Neural crest cell (in vitro differentiated cells): ENCODE data around the gene DBH. TPM values are rescaled to one million over a fixed set of nuclear protein-coding genes. Genes with fewer than 3 reads are reported as not detected.

Source experiments
- DNase-seq: peaks from one replicate; pipeline ENCODE4 v3.0.0; 2021; ENCODE audit warnings: low read depth, mixed read lengths, low spot score
- H3K27ac Mint-ChIP-seq: one replicate; pipeline ENCODE4 v1.8.0; 2021; ENCODE audit warnings: mild to moderate bottlenecking, mixed read lengths; ENCODE audit not compliant: unreplicated experiment
- H3K27me3 Mint-ChIP-seq: 2 replicates; pipeline ENCODE4 v1.8.0; 2021; ENCODE audit warnings: low read depth, mild to moderate bottlenecking, mixed read lengths
- H3K36me3 Mint-ChIP-seq: 2 replicates; pipeline ENCODE4 v1.8.0; 2021; ENCODE audit warnings: low read depth, mild to moderate bottlenecking, mixed read lengths
- H3K4me1 Mint-ChIP-seq: 2 replicates; pipeline ENCODE4 v1.8.0; 2021; ENCODE audit warnings: mixed read lengths
- H3K4me3 Mint-ChIP-seq: one replicate; pipeline ENCODE4 v1.8.0; 2021; ENCODE audit warnings: mild to moderate bottlenecking, mixed read lengths
- H3K9me3 Mint-ChIP-seq: 2 replicates; pipeline ENCODE4 v1.8.0; 2021; ENCODE audit warnings: mixed read lengths
- CTCF ChIP-seq: fragments of 200-600 bp; sonication (generic); conservative IDR thresholded peaks from 2 replicates; pipeline ENCODE4 v1.5.0; 2021; ENCODE audit warnings: antibody characterized with exemption, mild to moderate bottlenecking
- total RNA-seq: library from RNA; stranded (reverse); gene quantifications from 2 replicates; pipeline ENCODE4 v1.2.1, GENCODE V29; 2021

The DBH gene
- total RNA-seq, 1 donor from 2014 or later: 0.75 TPM

DNA sequence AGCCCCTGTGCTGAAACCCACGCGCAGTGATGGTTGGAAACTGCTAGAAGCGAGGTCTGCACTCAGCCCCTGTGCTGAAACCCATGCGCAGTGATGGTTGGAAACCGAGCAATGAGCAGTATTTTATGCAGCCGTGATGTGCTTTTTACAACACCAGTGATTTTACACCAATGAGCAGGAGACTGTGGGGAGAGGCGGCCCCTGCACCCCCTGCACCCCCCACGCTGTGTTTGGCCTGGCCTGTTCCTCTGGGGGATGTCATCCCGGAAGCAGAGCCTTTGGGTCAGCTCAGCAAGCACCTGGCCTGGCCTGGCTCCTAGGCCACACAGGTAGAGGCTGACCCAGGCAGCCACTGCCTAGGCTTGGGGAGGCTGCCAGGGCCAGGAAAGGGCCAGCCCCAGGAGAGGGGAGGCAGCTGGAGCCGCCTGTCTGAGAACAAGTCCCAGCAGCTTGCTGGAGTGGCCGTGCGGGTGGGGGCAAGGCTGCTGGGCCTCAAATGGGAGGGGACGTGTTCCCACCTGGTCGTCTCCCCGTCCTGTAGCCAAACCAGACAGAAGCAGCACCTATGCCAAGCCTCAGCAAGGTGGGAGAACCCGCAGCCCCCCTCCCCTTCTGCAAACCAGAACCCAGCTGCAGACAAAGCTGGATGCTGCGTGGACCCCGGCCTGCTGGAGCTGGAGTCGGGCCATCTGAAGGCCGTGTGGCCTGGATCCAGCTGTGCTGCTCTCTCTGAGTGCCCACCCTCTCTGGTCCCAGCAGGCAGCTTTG is 46.8 kb downstream of the DBH start:
- Mint-ChIP-seq H3K36me3 (no peaks in the 10 kb centered on the region), H3K4me3 (no peak overlapping the region), H3K27ac (no peak overlapping the region), H3K4me1 (no peaks in the 10 kb centered on the region), H3K9me3 (no peaks in the 10 kb centered on the region), H3K27me3 (no peaks in the 10 kb centered on the region)
- no peak for TF ChIP-seq CTCF
- no peak for DNase-seq

DNA sequence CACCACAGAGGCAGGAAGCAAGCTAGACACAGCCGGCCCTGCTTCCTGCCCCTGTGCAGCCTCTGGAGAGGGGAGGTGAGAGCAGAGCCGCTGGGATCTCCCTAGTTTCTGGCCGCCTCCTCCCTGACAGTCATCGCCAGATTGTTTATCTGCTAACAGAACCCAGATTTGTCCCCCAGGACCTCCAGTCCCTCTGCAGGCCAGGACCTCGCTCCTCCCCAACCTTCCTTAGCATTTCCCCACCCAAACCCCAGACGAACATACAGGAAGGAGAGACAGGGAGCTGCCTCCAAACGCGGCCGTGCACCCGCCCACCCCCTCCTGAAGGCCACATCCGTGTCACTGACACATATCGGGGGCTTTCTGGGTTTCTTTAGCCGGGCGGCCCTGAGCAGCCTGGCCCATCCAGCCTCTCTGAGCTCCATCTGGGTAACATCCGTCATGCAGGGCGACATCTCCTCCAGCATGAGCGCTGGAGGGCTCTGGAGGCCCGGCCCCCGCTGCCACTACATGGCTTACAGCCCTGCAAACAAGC is 47.5 kb downstream of the DBH start:
- Mint-ChIP-seq H3K9me3 (no peaks in the 10 kb centered on the region), H3K27ac (no peak overlapping the region), H3K4me1 (no peaks in the 10 kb centered on the region), H3K4me3 (no peak overlapping the region), H3K27me3 (no peaks in the 10 kb centered on the region), H3K36me3 (no peaks in the 10 kb centered on the region)
- no peak for DNase-seq
- TF ChIP-seq CTCF: no peak

GRCh38 chr9:133684121-133684935 is 48.2 kb downstream of the DBH start:
- Mint-ChIP-seq H3K27ac (peak overlapping the region; percentile 89), H3K9me3 (no peaks in the 10 kb centered on the region), H3K4me3 (no peak overlapping the region), H3K4me1 (no peaks in the 10 kb centered on the region), H3K36me3 (no peaks in the 10 kb centered on the region), H3K27me3 (no peaks in the 10 kb centered on the region)
- DNase-seq: no peak
- TF ChIP-seq CTCF: no peak

DNA sequence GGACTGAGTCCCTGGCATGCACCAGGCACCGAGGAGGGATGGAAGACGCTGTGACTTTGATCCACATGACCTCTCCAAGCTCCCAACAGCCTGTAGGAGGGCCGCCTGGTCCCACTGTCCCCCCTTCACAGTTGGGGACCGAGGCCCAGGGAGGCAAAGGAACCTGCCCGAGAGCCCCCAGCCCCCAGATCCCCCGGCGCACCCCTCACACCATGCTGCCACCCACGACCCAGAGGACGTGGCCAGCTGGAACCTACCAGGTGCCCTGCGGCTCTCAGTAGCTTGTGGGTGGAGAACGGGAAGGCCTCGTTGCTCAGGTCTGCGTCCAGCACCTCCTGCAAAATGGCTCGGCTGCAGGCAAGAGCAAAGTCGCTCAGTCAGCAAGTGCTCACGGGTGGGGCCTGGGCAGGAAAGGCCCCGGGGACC is 48.8 kb downstream of the DBH start:
- H3K4me3 Mint-ChIP-seq: no peak overlapping the region
- no peak for TF ChIP-seq CTCF
- H3K36me3 Mint-ChIP-seq: no peaks in the 10 kb centered on the region
- no peak for DNase-seq
- no peak overlapping the region for H3K27ac Mint-ChIP-seq
- H3K9me3 Mint-ChIP-seq: no peaks in the 10 kb centered on the region
- H3K27me3 Mint-ChIP-seq: no peaks in the 10 kb centered on the region
- no peaks in the 10 kb centered on the region for H3K4me1 Mint-ChIP-seq

DNA sequence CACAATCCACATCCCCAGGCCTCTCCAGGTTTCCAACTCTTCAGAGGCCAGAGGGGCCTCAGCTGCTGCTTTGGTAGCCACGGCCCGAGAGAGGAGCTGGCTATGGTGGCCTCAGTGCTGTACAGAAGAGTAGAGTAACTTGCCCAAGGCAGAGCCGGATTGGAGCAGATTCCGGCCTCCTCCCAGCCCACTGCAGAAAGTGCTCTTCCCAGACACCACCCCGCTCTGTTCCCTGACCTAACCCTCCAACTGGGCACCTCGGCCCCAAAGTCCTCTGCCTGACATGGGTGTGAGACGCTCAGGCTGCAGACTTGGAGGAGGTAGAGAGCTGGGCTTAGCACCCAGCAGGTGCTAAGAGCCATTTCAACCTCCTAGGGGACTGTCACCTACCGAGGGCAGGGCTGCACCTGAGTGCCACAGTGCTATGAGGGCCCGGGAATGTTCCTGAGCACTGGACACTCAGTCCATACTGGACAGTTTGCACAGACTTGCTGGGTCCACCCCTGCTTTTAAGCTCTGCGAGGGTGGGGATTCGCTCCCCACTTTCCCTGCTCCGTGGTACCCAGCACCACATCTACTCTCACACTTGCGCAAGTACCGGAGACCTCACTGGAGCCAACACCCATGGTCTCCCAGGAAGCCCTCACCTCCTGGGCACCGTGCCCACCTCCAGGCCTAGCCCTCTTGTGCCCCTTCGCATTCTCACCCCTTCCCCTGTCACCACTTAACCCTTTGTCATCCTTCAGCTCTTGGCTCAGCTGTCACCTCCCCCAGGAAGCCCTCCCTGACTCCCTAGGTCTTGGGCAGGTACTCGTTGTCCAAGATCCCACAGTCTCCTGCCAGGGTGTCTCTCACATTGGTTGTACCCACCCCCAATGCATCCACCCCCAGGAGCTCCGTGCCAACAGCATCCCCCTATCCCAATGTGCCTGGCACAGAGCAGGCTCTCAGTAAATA is 49.8 kb downstream of the DBH start:
- H3K36me3 Mint-ChIP-seq: no peaks in the 10 kb centered on the region
- peaks cover 1% of the 10 kb centered on the region for H3K4me1 Mint-ChIP-seq
- DNase-seq: no peak
- H3K9me3 Mint-ChIP-seq: no peaks in the 10 kb centered on the region
- no peak overlapping the region for H3K4me3 Mint-ChIP-seq
- no peak for TF ChIP-seq CTCF
- H3K27me3 Mint-ChIP-seq: no peaks in the 10 kb centered on the region
- H3K27ac Mint-ChIP-seq: no peak overlapping the region
